Mammary epithelial cell (primary cell): Measurements from ENCODE around the gene XRCC5.

Experiments
- EZH2 ChIP-seq: IDR thresholded peaks from 2 replicates; pipeline ENCODE4 v1.6.1; 2012; ENCODE audit warnings: low read length, inconsistent platforms, borderline replicate concordance
- TF ChIP-seq, protein P1 (sequence below), 2 donors: IDR thresholded peaks in 1 of 2; conservative IDR thresholded peaks in 1 of 2; 2 replicates each; pipeline ENCODE4 v1.5.1; 2011 to 2012; ENCODE audit warnings: inconsistent platforms in 2 of 2, low read length in 2 of 2, mild to moderate bottlenecking in 2 of 2, control low read depth in 1 of 2, low read depth in 1 of 2; ENCODE audit not compliant: insufficient read depth in 1 of 2; ENCODE audit errors: extremely low read depth in 1 of 2

DNA sequence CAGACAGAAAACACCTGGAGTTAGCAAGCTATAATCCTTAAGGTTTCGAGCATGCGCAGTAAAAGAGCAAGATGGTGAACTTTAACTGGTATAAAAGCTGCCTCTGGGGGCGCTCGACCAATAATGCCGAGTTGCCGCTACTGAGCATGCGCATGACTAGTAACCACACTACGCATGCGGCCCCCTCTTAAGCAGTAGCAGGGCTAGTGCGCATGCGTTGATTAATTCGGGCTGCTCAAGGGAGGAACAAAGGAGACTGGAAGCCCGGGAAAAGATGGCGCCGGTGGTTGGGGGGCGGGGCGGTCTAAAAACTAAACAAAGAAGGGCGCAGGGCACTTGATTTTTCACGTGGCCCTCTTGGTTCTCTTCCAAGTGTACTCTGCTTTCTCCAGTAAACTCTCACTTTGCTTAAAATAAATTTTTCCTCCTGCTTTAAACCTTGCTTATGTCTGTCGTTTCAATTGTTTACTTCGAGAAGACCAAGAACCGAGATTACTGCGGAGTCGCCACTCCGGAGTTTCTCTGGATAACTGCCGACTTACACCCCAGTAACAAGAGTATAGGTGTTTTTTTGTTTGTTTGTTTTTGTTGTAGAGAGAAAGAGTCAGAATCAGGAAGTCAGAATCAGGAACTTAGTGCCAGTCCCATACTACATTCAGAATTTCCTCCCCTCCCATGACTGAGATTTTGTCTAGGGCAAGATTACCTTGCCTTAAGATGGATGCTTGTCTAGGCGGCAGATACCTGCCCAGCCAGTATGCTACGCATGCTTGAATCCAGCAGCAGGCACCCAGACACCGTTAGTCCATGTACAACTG, 5.8 kb downstream of the XRCC5 start:
- TF ChIP-seq, protein P1, sequence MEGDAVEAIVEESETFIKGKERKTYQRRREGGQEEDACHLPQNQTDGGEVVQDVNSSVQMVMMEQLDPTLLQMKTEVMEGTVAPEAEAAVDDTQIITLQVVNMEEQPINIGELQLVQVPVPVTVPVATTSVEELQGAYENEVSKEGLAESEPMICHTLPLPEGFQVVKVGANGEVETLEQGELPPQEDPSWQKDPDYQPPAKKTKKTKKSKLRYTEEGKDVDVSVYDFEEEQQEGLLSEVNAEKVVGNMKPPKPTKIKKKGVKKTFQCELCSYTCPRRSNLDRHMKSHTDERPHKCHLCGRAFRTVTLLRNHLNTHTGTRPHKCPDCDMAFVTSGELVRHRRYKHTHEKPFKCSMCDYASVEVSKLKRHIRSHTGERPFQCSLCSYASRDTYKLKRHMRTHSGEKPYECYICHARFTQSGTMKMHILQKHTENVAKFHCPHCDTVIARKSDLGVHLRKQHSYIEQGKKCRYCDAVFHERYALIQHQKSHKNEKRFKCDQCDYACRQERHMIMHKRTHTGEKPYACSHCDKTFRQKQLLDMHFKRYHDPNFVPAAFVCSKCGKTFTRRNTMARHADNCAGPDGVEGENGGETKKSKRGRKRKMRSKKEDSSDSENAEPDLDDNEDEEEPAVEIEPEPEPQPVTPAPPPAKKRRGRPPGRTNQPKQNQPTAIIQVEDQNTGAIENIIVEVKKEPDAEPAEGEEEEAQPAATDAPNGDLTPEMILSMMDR (conservative IDR thresholded peaks at IDR 0.05 in 1 of 2, IDR thresholded peaks at IDR 0.05 in 1 of 2; ENCODE audit: extremely low read depth in 1 of 2, insufficient read depth in 1 of 2, low read depth in 1 of 2, low read length in 2 of 2): peak; percentile 81 to 94
- TF ChIP-seq EZH2: no peak
